Naive thymus-derived CD4-positive, alpha-beta T cell (primary cell): Measurements from ENCODE around the gene C9orf72. TPM values are rescaled to one million over a fixed set of nuclear protein-coding genes. Genes with fewer than 3 reads are reported as not detected.

ENCODE experiments used
- ATAC-seq: fragments of 150-1000 bp; cut with Tn5 transposase; 2 replicates; pipeline ENCODE4 v1.10.0; 2021; ENCODE audit warnings: mild to moderate bottlenecking, moderate library complexity
- CTCF ChIA-PET: fragments of 350-600 bp; sonication (Branson Sonifier 250); formaldehyde crosslinking; loops from one replicate; lab custom pipeline; 2021; ENCODE audit warnings: antibody characterized with exemption; lab: Charles Lee
- POLR2A ChIA-PET: fragments of 350-600 bp; sonication (Branson Sonifier 250); formaldehyde crosslinking; loops from one replicate; lab custom pipeline; 2021; ENCODE audit warnings: antibody characterized with exemption, inconsistent platforms; lab: Charles Lee
- DNase-seq, 9 donors: peaks; one replicate each; pipeline versions ENCODE4 v3.0.0 to v3.0.0-alpha.2; 2020 to 2022; ENCODE audit warnings: mixed read lengths in 1 of 9
- H3K27ac ChIP-seq: one replicate; pipeline ENCODE4 v1.7.0; 2013; ENCODE audit warnings: mild to moderate bottlenecking, low read depth, low read length, moderate library complexity
- H3K27me3 ChIP-seq, 2 donors: one replicate each; pipeline ENCODE4 v1.7.0; 2013; ENCODE audit warnings: low read length in 2 of 2, mild to moderate bottlenecking in 2 of 2, moderate library complexity in 2 of 2; ENCODE audit not compliant: control insufficient read depth in 2 of 2, insufficient read depth in 2 of 2
- H3K36me3 ChIP-seq, 3 experiments: 1 replicate in 2 of 3; 2 replicates in 1 of 3; pipeline ENCODE4 v1.7.0; 2013; ENCODE audit warnings: low read length in 3 of 3, mild to moderate bottlenecking in 3 of 3, moderate library complexity in 1 of 3; ENCODE audit not compliant: insufficient read depth in 3 of 3, control insufficient read depth in 2 of 3
- H3K4me1 ChIP-seq, 2 donors: one replicate each; pipeline ENCODE4 v1.7.0; 2013; ENCODE audit warnings: low read length in 2 of 2, mild to moderate bottlenecking in 2 of 2, moderate library complexity in 1 of 2; ENCODE audit not compliant: control insufficient read depth in 2 of 2, insufficient read depth in 2 of 2
- H3K4me3 ChIP-seq: 2 replicates; pipeline ENCODE4 v1.7.0; 2013; ENCODE audit warnings: mild to moderate bottlenecking, low read length
- H3K9me3 ChIP-seq, 3 experiments: 1 replicate in 2 of 3; 2 replicates in 1 of 3; pipeline ENCODE4 v1.7.0; 2013; ENCODE audit warnings: low read length in 3 of 3; ENCODE audit not compliant: control insufficient read depth in 2 of 3
- H3K27ac Mint-ChIP-seq, 9 donors: one replicate each; pipeline ENCODE4 v1.8.0; 2020 to 2022; ENCODE audit warnings: mixed read lengths in 9 of 9, mild to moderate bottlenecking in 8 of 9, moderate library complexity in 5 of 9, inconsistent platforms in 2 of 9
- H3K27me3 Mint-ChIP-seq, 5 donors: one replicate each; pipeline ENCODE4 v1.8.0; 2021 to 2022; ENCODE audit warnings: mixed read lengths in 5 of 5, mild to moderate bottlenecking in 1 of 5
- H3K36me3 Mint-ChIP-seq, 5 donors: one replicate each; pipeline ENCODE4 v1.8.0; 2020 to 2022; ENCODE audit warnings: mixed read lengths in 5 of 5, mild to moderate bottlenecking in 3 of 5, inconsistent platforms in 1 of 5
- H3K4me1 Mint-ChIP-seq, 7 donors: one replicate each; pipeline ENCODE4 v1.8.0; 2020 to 2022; ENCODE audit warnings: mixed read lengths in 7 of 7, mild to moderate bottlenecking in 3 of 7, inconsistent platforms in 1 of 7
- H3K4me3 Mint-ChIP-seq, 10 donors: one replicate each; pipeline ENCODE4 v1.8.0; 2020 to 2022; ENCODE audit warnings: mild to moderate bottlenecking in 10 of 10, mixed read lengths in 10 of 10, moderate library complexity in 6 of 10, inconsistent platforms in 2 of 10
- H3K9me3 Mint-ChIP-seq, 11 donors: one replicate each; pipeline ENCODE4 v1.8.0; 2020 to 2022; ENCODE audit warnings: mixed read lengths in 11 of 11, mild to moderate bottlenecking in 4 of 11, inconsistent platforms in 1 of 11, moderate library complexity in 1 of 11
- intact Hi-C, 2 donors: fragments of 100-400 bp; cut with micrococcal nuclease; formaldehyde crosslinking; loops; one replicate each; pipeline ENCODE4 v1.15.1; 2023
- polyA plus RNA-seq, 2 donors: library from polyadenylated mRNA; unstranded; fragments of 300-500 nt; fragmentation: Illumina TruSeq; gene quantifications; one replicate each; pipeline ENCODE4 v1.2.3, GENCODE V29; 2021
- total RNA-seq, 6 experiments: library from RNA in 5 of 6; stranded (reverse) in 5 of 6; gene quantifications; 1 replicate in 5 of 6; 2 replicates in 1 of 6; pipeline ENCODE4 v1.2.3 and lab custom pipeline; 2021 to 2026

The C9orf72 gene
- total and polyA plus RNA-seq, 7 experiments from 2014 or later, result 9.2 to 65.8 (median 25.9) TPM

DNA sequence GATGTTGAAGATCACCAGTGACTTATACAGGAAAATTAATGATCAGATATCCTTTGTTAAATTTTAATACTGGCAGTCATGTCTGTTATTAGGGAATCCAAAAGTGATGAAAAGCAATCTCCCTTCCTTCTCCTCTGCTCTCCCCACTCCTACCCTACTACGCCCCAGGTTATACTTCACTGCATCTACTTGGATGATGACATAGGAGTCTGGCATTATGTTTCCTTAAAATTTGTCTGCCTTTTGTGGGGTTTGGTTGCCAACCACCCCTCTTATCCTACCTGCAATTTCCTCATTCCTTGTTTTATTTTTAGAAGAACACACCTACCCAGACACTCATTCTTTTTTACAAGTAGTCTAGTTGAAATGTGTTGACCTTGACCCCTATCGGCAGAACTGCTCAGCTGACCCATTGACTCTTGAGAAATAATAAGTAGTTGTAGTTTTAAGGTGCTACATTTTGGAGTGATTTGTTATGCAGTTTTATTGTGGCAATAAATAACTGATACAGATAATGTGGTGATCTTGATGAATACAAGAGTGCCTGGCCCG, 38.5 kb downstream of the C9orf72 start:
- intact Hi-C loops, result no loop called here
- H3K27me3 ChIP-seq, result no peaks in the 10 kb centered on the region
- H3K9me3 ChIP-seq, result no peaks in the 10 kb centered on the region
- ChIA-PET CTCF (interaction anchor here (0.6 kb wide), 1 partner anchor 9 kb away, joined by 3 read pairs; no protein-coding TSS in a partner anchor), POLR2A (no interaction called here)
- no peak overlapping the region for H3K4me3 ChIP-seq
- H3K4me3 Mint-ChIP-seq, result no peak overlapping the region
- H3K4me1 Mint-ChIP-seq, result peaks cover 0 to 5% (median 0%) of the 10 kb centered on the region in 7 donors
- peaks cover 0 to 8% (median 0%) of the 10 kb centered on the region in 5 donors for H3K27me3 Mint-ChIP-seq
- peak overlapping the region in 1 of 9 donors; percentile 48 for H3K27ac Mint-ChIP-seq
- H3K27ac ChIP-seq, result no peak overlapping the region
- no peaks in the 10 kb centered on the region for H3K4me1 ChIP-seq
- H3K9me3 Mint-ChIP-seq, result no peaks in the 10 kb centered on the region
- peaks cover 0 to 8% (median 0%) of the 10 kb centered on the region in 3 experiments for H3K36me3 ChIP-seq
- peaks cover 0 to 18% (median 11%) of the 10 kb centered on the region in 5 donors for H3K36me3 Mint-ChIP-seq
- DNase-seq (no peak), ATAC-seq (no peak)

GRCh38 chr9:27534131-27534530, 39.1 kb downstream of the C9orf72 start:
- no peak for ATAC-seq
- no peak overlapping the region for H3K27ac Mint-ChIP-seq
- ChIA-PET CTCF (interaction anchor here (0.8 kb wide), 1 partner anchor 202 kb away, joined by 3 read pairs; no protein-coding TSS in a partner anchor), POLR2A (no interaction called here)
- peaks cover 0 to 18% (median 11%) of the 10 kb centered on the region in 5 donors for H3K36me3 Mint-ChIP-seq
- DNase-seq, result no peak
- intact Hi-C loops, result no loop called here
- no peak overlapping the region for H3K4me3 Mint-ChIP-seq
- peaks cover 0 to 8% (median 0%) of the 10 kb centered on the region in 5 donors for H3K27me3 Mint-ChIP-seq
- peaks cover 0 to 6% (median 0%) of the 10 kb centered on the region in 7 donors for H3K4me1 Mint-ChIP-seq
- H3K4me3 ChIP-seq, result no peak overlapping the region
- H3K27ac ChIP-seq, result no peak overlapping the region
- no peaks in the 10 kb centered on the region for H3K9me3 ChIP-seq
- peaks cover 0 to 8% (median 0%) of the 10 kb centered on the region in 3 experiments for H3K36me3 ChIP-seq
- no peaks in the 10 kb centered on the region for H3K27me3 ChIP-seq
- H3K4me1 ChIP-seq, result no peaks in the 10 kb centered on the region
- H3K9me3 Mint-ChIP-seq, result no peaks in the 10 kb centered on the region

DNA sequence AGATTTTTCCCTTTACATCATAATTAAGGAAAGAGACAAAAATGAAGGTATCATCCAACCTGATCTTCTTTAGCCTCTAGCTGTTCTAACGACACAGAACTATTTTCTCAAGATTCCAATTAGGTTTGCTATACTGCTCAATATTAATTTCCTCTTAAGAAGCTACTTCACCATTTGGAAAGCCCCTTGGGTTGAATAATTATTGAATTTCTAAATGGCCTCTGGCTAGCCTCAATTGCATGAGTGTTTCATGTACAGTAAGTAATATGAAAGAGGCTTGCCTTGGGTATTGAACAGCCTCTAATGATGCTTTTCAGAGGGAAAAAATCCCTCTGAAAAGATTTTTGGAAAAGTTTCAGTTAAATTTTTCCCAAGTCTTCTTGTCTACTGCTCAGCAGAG, 40.0 kb downstream of the C9orf72 start:
- H3K36me3 ChIP-seq, result peaks cover 0 to 8% (median 0%) of the 10 kb centered on the region in 3 experiments
- DNase-seq, result no peak
- no peak for ATAC-seq
- POLR2A ChIA-PET, result no interaction called here
- Mint-ChIP-seq H3K27ac (no peak overlapping the region), H3K27me3 (peaks cover 0 to 8% (median 0%) of the 10 kb centered on the region in 5 donors), H3K4me1 (peaks cover 0 to 10% (median under 1%) of the 10 kb centered on the region in 7 donors), H3K36me3 (peaks cover 0 to 18% (median 9%) of the 10 kb centered on the region in 5 donors), H3K9me3 (no peaks in the 10 kb centered on the region), H3K4me3 (no peak overlapping the region)
- no peak overlapping the region for H3K4me3 ChIP-seq
- no peaks in the 10 kb centered on the region for H3K9me3 ChIP-seq
- no peaks in the 10 kb centered on the region for H3K27me3 ChIP-seq
- CTCF ChIA-PET, result no interaction called here
- H3K4me1 ChIP-seq, result no peaks in the 10 kb centered on the region
- intact Hi-C loops, result loop anchor here in 1 of 2 donors (2.0 kb wide), 1 partner anchor 41 kb away; no protein-coding TSS in a partner anchor
- H3K27ac ChIP-seq, result no peak overlapping the region

DNA sequence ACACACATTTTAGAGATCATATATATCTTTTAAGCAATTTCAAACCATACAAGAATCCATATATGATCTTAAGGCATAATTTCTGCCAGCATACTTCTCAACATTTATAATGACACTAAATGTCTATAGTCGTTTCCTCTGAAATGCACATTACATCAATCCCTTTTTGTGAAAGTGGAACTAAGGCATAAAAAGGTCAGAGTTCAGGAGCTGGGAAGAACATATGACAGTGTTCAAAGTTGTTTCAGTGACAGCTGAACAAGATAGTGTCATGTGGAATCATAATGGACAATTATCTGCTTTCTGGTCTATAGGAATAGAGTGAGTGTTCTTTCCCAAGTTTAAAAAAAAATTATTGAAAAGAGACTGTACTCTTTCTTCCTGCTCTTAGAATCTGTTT, 41.2 kb downstream of the C9orf72 start:
- Mint-ChIP-seq H3K27ac (no peak overlapping the region), H3K4me1 (peaks cover 0 to 18% (median 5%) of the 10 kb centered on the region in 7 donors), H3K4me3 (no peak overlapping the region), H3K9me3 (no peaks in the 10 kb centered on the region), H3K36me3 (peaks cover 0 to 15% (median 9%) of the 10 kb centered on the region in 5 donors), H3K27me3 (peaks cover 0 to 21% (median 0%) of the 10 kb centered on the region in 5 donors)
- H3K27ac ChIP-seq, result no peak overlapping the region
- H3K27me3 ChIP-seq, result no peaks in the 10 kb centered on the region
- CTCF ChIA-PET, result interaction anchor here (0.7 to 1.0 kb wide), 2 partner anchors 197 to 199 kb away, joined by 3 to 4 read pairs; no protein-coding TSS in a partner anchor
- H3K36me3 ChIP-seq, result peaks cover 0 to 8% (median 0%) of the 10 kb centered on the region in 3 experiments
- H3K9me3 ChIP-seq, result no peaks in the 10 kb centered on the region
- H3K4me3 ChIP-seq, result no peak overlapping the region
- POLR2A ChIA-PET, result no interaction called here
- ATAC-seq (no peak), DNase-seq (no peak)
- H3K4me1 ChIP-seq, result no peaks in the 10 kb centered on the region
- intact Hi-C loops, result loop anchor here in 1 of 2 donors (2.0 kb wide), 1 partner anchor 39 kb away; no protein-coding TSS in a partner anchor

- intact Hi-C loops, result no loop called here
- Histone ChIP-seq H3K36me3 (peaks cover 0 to 6% (median 0%) of the 10 kb centered on the region in 3 experiments), H3K27ac (no peak overlapping the region), H3K9me3 (no peaks in the 10 kb centered on the region), H3K27me3 (no peaks in the 10 kb centered on the region), H3K4me1 (no peaks in the 10 kb centered on the region), H3K4me3 (no peak overlapping the region)
- no peak for DNase-seq
- Mint-ChIP-seq H3K27me3 (peaks cover 0 to 28% (median 0%) of the 10 kb centered on the region in 5 donors), H3K4me1 (peaks cover 0 to 18% (median 5%) of the 10 kb centered on the region in 7 donors), H3K27ac (no peak overlapping the region), H3K36me3 (peaks cover 0 to 15% (median 3%) of the 10 kb centered on the region in 5 donors), H3K4me3 (peak overlapping the region in 3 of 10 donors; percentile 25 to 48 (median 45)), H3K9me3 (no peaks in the 10 kb centered on the region)
- ChIA-PET POLR2A (no interaction called here), CTCF (interaction anchor here (0.7 to 2.7 kb wide), 3 partner anchors 39 to 198 kb away, joined by 3 to 24 read pairs (median 3); no protein-coding TSS in a partner anchor)
- no peak for ATAC-seq
Observed at GRCh38 chr9:27530915-27531755, 42.1 kb downstream of the C9orf72 start.
